WI38 (cell line): ENCODE results near the gene MCIDAS.
A peak's percentile ranks its signal among the peaks of the same experiment; 100 is the strongest.

Experiments
- H3K4me3 ChIP-seq: 2 replicates; pipeline ENCODE4 v1.5.1; 2011; ENCODE audit warnings: low read depth, mild to moderate bottlenecking, control low read depth, low read length
- CTCF ChIP-seq: IDR thresholded peaks from 2 replicates; pipeline ENCODE4 v1.5.1; 2012; ENCODE audit warnings: low read depth, mild to moderate bottlenecking, control low read depth, low read length

MCIDAS gene

GRCh38 chr5:55226934-55227663 lies at the start of gene MCIDAS:
Gene MCIDAS, minus strand, starts transcription at chr5:55227315. Its CDS starts 177 bp downstream, at chr5:55227138.
- no peak for TF ChIP-seq CTCF
- H3K4me3 ChIP-seq: peak within 1 kb of the TSS; percentile 34

GRCh38 chr5:55276771-55277170 lies 49.7 kb upstream of the MCIDAS start:
- H3K4me3 ChIP-seq: no peak overlapping the region
- TF ChIP-seq CTCF: no peak

GRCh38 chr5:55258339-55258738 lies 31.2 kb upstream of the MCIDAS start:
- TF ChIP-seq CTCF: no peak
- no peak overlapping the region for H3K4me3 ChIP-seq

- no peak overlapping the region for H3K4me3 ChIP-seq
- no peak for TF ChIP-seq CTCF
These were observed 27.7 kb upstream of the MCIDAS start for GRCh38 chr5:55254802-55255201.

- TF ChIP-seq CTCF: no peak
- H3K4me3 ChIP-seq: no peak overlapping the region
These were observed 22.9 kb upstream of the MCIDAS start for GRCh38 chr5:55250064-55250463.

- no peak for TF ChIP-seq CTCF
- H3K4me3 ChIP-seq: no peak overlapping the region
These were observed 14.6 kb upstream of the MCIDAS start for GRCh38 chr5:55241746-55242145.

GRCh38 chr5:55236800-55237199 lies 9.7 kb upstream of the MCIDAS start:
- H3K4me3 ChIP-seq: no peak overlapping the region
- TF ChIP-seq CTCF: no peak
